IPS-11a (cell line): ENCODE data around the gene RO60.

Experiments used
- H3K4me3 ChIP-seq: one replicate; pipeline ENCODE4 v1.5.1; 2013; ENCODE audit warnings: low read depth, low read length, control low read depth

The RO60 gene

DNA sequence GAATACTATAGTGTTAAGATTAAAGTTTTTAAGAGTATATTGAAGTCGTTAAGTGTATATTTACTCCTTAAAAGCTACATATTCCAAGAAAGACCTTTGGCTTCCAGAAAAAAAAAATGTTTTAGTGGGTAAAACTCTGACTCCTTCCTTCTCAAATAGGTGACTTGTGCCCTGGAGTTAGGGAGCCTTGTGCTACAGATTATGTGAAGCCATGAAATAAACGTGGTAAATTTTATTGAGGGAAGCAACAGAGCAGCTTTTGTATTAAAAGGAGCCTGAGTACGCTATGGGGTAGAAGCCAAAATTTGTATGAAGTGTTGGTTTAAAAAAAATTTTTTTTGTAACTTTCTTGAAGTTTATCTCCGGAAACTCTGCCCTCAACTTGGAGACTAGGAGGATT lies 994 bp downstream of the RO60 start:
- H3K4me3 ChIP-seq = peak overlapping the region; percentile 95

GRCh38 chr1:193060938-193061337 lies 1.5 kb downstream of the RO60 start:
- H3K4me3 ChIP-seq = peak overlapping the region; percentile 95

DNA sequence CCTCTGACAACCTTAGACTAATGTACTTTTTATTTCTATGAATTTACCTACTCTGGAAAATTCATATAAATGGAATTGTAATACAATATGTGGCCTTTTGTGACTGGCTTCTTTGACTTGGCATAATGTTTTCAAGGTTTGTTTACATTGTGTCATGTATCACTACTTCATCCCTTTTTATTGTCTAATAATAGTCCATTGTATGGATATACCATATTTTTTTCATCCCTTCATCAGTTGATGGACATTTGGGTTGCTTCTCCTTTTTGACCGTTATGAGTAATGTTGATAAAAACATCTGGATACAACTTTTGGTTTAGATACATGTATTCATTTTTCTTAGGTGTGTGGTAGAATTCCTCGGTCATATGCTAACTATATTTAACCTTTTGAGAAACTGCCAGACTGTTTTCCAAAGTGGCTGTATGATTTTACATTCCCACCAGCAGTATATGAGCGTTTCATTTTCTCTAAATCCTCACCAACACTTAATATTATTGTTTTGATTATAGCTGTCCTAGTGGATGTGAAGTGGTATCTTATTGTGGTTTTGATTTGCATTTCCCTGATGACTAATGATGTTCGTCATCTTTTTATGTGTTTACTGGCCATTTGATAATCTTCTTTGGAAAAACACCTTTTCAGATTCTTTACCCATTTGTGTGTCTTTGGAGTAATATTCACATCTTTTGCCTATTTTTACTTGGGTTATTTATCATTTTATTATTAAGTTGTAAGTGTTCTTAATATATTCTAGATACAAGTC lies 3.5 kb downstream of the RO60 start:
- no peak overlapping the region for H3K4me3 ChIP-seq

GRCh38 chr1:193065954-193066353 lies 6.5 kb downstream of the RO60 start:
- H3K4me3 ChIP-seq = no peak overlapping the region

- H3K4me3 ChIP-seq = no peak overlapping the region
These were observed 7.2 kb downstream of the RO60 start for GRCh38 chr1:193066606-193067005.

DNA sequence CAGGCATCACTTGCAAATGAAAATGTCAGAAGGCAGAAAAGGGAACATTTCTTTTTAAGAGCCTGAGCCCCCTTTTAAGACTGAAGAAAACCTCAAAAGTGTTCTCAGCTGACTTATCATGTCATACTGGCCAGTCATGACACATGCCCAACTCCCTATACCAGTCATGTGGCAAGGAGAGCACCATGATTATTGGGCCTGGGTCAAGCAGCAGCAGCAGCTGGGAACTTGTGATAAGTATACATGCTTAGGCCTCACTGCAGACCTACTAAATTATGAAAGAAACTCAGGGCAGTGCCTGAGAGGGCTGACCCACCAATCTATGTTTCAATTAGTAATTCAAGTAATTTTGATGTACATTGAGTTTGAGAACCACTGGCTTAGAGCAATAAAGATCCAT lies 8.6 kb downstream of the RO60 start:
- no peak overlapping the region for H3K4me3 ChIP-seq

- no peak overlapping the region for H3K4me3 ChIP-seq
These were observed 10.5 kb downstream of the RO60 start for GRCh38 chr1:193069748-193070385.

DNA sequence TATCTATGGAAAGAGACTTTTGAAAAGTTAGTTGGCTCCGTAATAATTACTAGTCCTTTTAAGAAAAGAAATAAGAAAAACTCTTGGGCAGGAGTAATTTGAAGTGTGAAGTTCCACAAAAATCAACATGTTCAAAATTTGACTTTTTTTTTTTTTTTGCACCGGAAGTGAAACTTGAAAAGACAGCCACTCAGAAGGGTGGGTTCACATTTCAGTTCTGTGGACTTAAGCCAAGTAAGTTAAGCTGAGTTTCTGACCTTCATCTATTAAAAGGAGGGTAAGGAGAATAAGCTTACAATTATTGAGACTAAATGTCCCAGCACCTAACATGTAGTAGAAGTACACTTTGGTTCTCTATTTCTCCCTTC lies 11.0 kb downstream of the RO60 start:
- no peak overlapping the region for H3K4me3 ChIP-seq

DNA sequence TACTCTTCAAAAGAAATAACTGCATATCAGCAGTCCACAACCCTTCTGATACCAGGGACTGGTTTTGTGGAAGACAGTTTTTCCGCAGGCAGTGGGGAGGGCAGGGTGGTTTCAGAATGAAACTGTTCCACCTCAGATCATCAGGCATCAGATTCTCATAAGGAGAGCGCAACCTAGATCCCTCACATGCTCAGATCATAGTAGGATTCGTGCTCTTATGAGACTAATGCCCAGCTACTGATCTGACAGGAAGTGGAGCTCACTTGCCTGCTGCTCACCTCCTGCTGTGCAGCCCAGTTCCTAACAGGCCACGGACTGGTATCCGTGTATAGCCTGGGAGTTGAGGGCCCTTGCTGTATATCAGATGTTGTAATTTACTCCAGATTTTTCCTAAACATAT lies 11.5 kb downstream of the RO60 start:
- H3K4me3 ChIP-seq = no peak overlapping the region

DNA sequence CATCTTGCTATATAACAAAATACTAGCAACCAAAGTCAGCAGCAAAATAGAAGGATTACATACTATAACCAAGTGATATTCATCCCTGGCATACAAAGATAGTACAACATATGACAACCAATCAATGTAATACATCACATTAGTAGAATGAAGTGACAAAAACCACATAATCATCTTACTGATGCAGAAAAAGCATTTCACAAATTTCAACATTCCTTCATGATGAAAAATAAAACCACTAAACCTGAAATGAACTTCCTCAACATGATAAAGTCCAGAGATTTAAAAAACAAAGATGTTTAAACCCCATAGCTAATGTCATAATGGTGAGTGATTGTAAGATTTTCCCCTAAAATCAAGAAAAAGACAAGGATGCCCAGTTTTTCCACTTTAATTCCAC lies 18.6 kb downstream of the RO60 start:
- no peak overlapping the region for H3K4me3 ChIP-seq

- H3K4me3 ChIP-seq = no peak overlapping the region
These were observed 19.8 kb downstream of the RO60 start for GRCh38 chr1:193079187-193079586.

DNA sequence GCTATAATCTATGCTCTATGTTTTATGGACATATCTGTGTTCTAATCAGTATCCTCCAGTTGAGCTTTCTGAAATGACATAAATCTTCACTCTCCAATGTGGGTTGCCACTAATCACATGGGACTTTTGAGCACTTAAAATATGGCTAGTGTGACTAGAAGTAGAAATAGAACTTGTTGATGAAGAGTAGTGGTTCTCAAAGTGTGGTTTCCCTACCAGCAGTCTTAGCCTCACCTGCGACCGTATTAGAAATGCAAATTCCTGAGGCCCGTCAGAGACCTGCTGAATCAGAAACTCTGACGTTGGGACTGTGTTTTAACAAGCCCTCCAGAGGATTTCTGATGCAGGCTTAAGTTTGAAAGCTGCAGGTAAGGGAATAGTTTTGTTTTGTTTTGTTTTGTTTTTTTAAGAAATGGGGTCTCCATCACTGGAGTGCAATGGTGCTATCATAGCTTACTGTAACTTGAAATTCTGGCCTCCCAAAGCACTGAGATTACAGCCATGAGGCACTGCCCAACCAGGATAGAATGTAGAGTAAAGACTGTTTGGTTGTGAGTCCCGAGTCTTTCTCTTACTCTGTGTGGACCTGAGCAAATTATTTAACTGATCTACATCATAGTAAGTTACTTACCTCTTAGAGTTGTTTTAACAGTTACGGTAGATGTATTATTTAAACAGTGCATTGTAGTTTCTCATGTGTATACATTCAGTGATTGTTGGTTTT lies 24.1 kb downstream of the RO60 start:
- no peak overlapping the region for H3K4me3 ChIP-seq

GRCh38 chr1:193085263-193085662 lies 25.9 kb downstream of the RO60 start:
- no peak overlapping the region for H3K4me3 ChIP-seq

GRCh38 chr1:193086342-193086741 lies 26.9 kb downstream of the RO60 start:
- no peak overlapping the region for H3K4me3 ChIP-seq

- no peak overlapping the region for H3K4me3 ChIP-seq
These were observed 28.5 kb downstream of the RO60 start for GRCh38 chr1:193087893-193088292.

- no peak overlapping the region for H3K4me3 ChIP-seq
These were observed 31.5 kb downstream of the RO60 start for GRCh38 chr1:193090865-193091264.

GRCh38 chr1:193094112-193094511 lies 34.7 kb downstream of the RO60 start:
- no peak overlapping the region for H3K4me3 ChIP-seq

GRCh38 chr1:193102662-193103061 lies 43.2 kb downstream of the RO60 start:
- H3K4me3 ChIP-seq = no peak overlapping the region

GRCh38 chr1:193103759-193104501 lies 44.5 kb downstream of the RO60 start:
- peak overlapping the region; percentile 69 for H3K4me3 ChIP-seq

GRCh38 chr1:193104502-193104906 lies 45.1 kb downstream of the RO60 start:
- peak overlapping the region; percentile 69 for H3K4me3 ChIP-seq
